IPS-18c (cell line): ENCODE results near the gene C22orf42.
"Not testable (repeated sequence)": the region's sequence is repeated elsewhere in the genome, so short reads cannot be mapped to it uniquely, and the experiment has no call there.

Experiments used
- H3K4me3 ChIP-seq: 2 replicates; pipeline ENCODE4 v1.7.0; 2013; ENCODE audit warnings: low read depth, mild to moderate bottlenecking, low read length, moderate library complexity; ENCODE audit not compliant: insufficient read depth
- H3K9me3 ChIP-seq: one replicate; pipeline ENCODE4 v1.6.1; 2013; ENCODE audit warnings: mild to moderate bottlenecking, low read length, moderate library complexity; ENCODE audit not compliant: control insufficient read depth, insufficient read depth

C22orf42 gene

GRCh38 chr22:32148372-32148771, 10.7 kb downstream of the C22orf42 start:
- H3K9me3 ChIP-seq, H3K4me3 ChIP-seq: not testable (repeated sequence)

GRCh38 chr22:32147128-32147527, 12.0 kb downstream of the C22orf42 start:
- not testable (repeated sequence) for H3K4me3 ChIP-seq, H3K9me3 ChIP-seq

GRCh38 chr22:32144496-32145274, 14.4 kb downstream of the C22orf42 start:
- H3K9me3 ChIP-seq, result no peaks in the 10 kb centered on the region
- no peak overlapping the region for H3K4me3 ChIP-seq

DNA sequence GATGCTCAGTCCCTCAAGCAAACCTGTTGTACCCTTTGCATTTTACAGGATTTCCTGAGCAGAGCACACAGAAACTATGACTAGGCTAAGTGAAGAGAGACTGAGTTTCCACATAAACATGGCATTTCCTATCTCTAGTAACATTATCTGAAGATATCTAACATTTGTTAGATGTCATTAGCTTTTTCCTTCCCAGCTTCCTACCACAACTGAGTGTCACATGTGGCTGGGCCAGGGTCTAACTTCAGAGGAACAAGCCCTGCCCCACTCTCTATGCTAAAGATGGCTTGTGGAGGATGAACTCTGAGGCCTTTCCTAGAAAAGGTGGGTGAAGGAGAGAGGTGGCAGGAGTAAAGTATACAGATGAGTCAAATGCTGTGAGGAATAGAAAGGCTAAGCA, 16.5 kb downstream of the C22orf42 start:
- no peak overlapping the region for H3K4me3 ChIP-seq
- H3K9me3 ChIP-seq, result no peaks in the 10 kb centered on the region

- not testable (repeated sequence) for H3K4me3 ChIP-seq, H3K9me3 ChIP-seq
Measured at GRCh38 chr22:32140688-32141087, 18.4 kb downstream of the C22orf42 start.

DNA sequence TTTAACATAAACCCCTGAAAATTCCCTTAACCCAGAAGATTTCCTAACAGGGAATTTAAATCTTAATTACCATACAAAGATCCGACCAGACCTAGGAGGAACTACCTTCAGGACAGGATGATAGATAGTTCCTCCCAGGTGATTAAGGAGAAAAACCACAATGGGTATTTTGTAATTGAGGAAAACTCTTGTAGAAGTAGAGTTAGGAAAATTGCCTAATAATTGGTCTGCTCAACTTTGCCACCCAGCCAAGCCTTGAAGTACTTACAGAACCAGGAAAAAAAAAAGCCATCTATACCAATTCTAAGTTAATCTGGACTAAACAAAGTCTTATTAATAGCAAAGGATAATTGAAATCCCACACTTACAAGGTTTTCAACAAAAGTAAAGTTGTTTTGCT, 20.5 kb downstream of the C22orf42 start:
- not testable (repeated sequence) for H3K9me3 ChIP-seq, H3K4me3 ChIP-seq

GRCh38 chr22:32137731-32138324, 21.3 kb downstream of the C22orf42 start:
- H3K4me3 ChIP-seq, result not testable (repeated sequence)

GRCh38 chr22:32136881-32137280, 22.2 kb downstream of the C22orf42 start:
- H3K4me3 ChIP-seq, result not testable (repeated sequence)

More at GRCh38 chr22:32137731-32138324, 21.3 kb downstream of the C22orf42 start:
- not testable (repeated sequence) for H3K9me3 ChIP-seq

DNA sequence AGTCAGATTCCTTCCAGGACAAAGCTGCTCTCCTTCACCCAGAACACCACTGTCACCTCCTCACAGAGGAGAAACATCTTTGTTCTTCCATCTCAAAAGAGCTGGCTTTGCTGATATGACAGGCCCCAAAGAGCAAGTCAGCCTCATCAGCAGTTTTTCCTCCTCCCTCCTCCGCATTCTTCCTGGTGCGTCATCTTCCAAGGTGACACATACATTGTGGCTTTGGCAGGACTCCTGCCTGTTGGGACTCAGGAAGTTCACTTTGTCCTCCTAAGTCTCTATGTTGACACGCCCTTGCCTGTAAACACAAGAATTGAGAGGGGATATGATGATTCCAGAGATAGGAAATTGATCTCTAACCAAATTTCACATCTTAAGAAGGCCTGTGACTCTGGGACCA, 23.1 kb downstream of the C22orf42 start:
- H3K4me3 ChIP-seq, H3K9me3 ChIP-seq: not testable (repeated sequence)

More at GRCh38 chr22:32136881-32137280, 22.2 kb downstream of the C22orf42 start:
- not testable (repeated sequence) for H3K9me3 ChIP-seq

DNA sequence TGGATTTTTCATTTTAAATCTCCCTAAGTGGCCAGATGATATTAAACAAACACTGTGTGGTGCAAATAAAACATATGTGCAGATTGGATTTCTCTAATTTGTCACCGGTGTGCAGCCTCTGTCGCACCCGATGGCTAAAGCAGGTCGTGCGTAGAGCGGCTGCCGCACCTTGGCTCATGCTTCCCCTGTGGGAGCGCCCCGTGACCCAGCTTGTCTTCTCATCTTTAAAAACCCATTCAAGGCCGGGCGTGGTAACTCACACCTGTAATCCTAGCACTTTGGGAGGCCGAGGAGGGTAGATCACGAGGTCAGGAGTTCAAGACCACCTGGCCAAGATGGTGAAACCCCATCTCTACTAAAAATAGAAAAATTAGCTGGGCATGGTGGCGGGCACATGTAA, 24.3 kb downstream of the C22orf42 start:
- not testable (repeated sequence) for H3K9me3 ChIP-seq, H3K4me3 ChIP-seq

- H3K4me3 ChIP-seq, result no peak overlapping the region
- H3K9me3 ChIP-seq, result no peaks in the 10 kb centered on the region
Measured at GRCh38 chr22:32132783-32133182, 26.3 kb downstream of the C22orf42 start.

- Histone ChIP-seq H3K4me3 (no peak overlapping the region), H3K9me3 (no peaks in the 10 kb centered on the region)
Measured at GRCh38 chr22:32132126-32132525, 27.0 kb downstream of the C22orf42 start.

DNA sequence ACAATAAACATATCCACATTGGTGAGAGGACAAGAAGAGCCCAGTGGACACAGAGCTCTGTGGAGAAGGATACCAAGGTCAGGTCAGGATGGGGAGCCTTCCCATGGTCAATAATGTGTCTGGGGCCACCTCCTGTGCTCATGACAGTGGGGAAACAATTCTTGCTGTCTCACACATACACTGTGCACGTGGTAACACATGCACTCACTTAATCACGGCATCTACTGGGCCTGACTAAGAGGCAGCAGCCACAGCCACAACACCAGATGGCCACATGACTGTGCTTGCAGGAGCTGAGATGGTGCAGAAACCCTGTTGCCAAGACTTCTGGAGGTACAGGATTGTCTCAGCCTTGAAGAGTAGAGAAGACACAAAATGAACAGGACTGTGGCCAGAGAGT, 28.6 kb downstream of the C22orf42 start:
- Histone ChIP-seq H3K4me3 (no peak overlapping the region), H3K9me3 (no peaks in the 10 kb centered on the region)

DNA sequence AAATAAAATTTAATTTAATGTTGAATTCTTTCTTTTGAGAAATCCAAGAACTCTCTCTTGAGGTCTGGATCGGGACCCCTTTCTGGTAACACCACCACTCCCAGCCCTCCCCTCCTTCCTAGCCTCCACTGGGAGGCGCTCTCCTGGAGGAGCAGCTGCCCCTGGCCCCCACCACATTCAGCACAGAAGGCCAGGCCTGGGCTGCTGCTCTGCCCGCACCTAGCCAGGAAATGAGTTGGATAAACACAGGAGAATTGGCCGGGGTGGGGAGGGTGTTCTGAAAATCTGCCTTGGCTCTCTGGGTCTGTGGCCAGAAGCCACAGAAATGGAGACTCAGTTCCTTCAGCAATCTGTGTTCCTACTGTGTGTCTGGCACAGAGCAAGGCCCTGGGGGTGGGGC, 31.2 kb downstream of the C22orf42 start:
- Histone ChIP-seq H3K4me3 (no peak overlapping the region), H3K9me3 (no peaks in the 10 kb centered on the region)

GRCh38 chr22:32123657-32124056, 35.4 kb downstream of the C22orf42 start:
- no peak overlapping the region for H3K4me3 ChIP-seq
- H3K9me3 ChIP-seq, result no peaks in the 10 kb centered on the region

GRCh38 chr22:32122899-32123298, 36.2 kb downstream of the C22orf42 start:
- H3K9me3 ChIP-seq, result no peaks in the 10 kb centered on the region
- no peak overlapping the region for H3K4me3 ChIP-seq

- H3K9me3 ChIP-seq, result no peaks in the 10 kb centered on the region
- H3K4me3 ChIP-seq, result no peak overlapping the region
Measured at GRCh38 chr22:32120603-32121002, 38.5 kb downstream of the C22orf42 start.

DNA sequence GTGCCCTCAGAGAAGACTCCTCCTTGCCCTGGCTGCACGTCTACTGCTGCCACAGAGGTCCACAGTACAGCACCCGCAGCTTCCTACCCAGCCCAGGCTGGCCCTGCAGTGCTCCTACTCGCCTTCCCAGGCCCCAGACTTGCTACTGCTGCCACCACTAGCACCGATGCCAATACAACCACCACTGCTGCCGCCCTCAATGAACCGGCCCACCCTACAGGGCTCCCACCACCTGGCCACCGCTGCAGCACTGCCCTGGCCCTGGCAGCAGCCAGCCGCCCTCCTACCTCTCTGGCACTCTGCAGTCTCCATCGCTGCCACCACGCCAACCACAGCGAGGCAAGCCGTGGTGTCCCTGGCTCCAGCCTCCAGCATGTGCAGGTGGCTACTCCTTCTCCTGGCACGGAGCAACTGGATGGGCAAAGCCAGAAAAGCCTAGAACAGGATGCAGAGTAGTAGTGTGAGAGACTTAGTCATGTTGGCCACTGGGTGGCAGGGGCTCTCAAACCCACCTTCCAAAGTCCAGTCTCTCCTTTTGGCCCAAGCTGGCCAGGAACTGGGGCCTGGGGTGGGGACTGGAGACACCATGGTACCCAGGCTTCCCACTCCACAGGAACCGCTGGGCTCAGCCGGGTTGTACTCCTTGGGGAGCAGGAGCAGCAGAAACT, 39.4 kb downstream of the C22orf42 start:
- Histone ChIP-seq H3K4me3 (no peak overlapping the region), H3K9me3 (no peaks in the 10 kb centered on the region)
